UCSD-AML1 (cell line): ENCODE results near the gene TDRKH.

Experiments
- DNase-seq: peaks from one replicate; lab custom pipeline; 2025; ENCODE audit not compliant: unreplicated experiment; lab: John Stamatoyannopoulos, UW

The TDRKH gene, protein sequence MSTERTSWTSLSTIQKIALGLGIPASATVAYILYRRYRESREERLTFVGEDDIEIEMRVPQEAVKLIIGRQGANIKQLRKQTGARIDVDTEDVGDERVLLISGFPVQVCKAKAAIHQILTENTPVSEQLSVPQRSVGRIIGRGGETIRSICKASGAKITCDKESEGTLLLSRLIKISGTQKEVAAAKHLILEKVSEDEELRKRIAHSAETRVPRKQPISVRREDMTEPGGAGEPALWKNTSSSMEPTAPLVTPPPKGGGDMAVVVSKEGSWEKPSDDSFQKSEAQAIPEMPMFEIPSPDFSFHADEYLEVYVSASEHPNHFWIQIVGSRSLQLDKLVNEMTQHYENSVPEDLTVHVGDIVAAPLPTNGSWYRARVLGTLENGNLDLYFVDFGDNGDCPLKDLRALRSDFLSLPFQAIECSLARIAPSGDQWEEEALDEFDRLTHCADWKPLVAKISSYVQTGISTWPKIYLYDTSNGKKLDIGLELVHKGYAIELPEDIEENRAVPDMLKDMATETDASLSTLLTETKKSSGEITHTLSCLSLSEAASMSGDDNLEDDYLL

DNA sequence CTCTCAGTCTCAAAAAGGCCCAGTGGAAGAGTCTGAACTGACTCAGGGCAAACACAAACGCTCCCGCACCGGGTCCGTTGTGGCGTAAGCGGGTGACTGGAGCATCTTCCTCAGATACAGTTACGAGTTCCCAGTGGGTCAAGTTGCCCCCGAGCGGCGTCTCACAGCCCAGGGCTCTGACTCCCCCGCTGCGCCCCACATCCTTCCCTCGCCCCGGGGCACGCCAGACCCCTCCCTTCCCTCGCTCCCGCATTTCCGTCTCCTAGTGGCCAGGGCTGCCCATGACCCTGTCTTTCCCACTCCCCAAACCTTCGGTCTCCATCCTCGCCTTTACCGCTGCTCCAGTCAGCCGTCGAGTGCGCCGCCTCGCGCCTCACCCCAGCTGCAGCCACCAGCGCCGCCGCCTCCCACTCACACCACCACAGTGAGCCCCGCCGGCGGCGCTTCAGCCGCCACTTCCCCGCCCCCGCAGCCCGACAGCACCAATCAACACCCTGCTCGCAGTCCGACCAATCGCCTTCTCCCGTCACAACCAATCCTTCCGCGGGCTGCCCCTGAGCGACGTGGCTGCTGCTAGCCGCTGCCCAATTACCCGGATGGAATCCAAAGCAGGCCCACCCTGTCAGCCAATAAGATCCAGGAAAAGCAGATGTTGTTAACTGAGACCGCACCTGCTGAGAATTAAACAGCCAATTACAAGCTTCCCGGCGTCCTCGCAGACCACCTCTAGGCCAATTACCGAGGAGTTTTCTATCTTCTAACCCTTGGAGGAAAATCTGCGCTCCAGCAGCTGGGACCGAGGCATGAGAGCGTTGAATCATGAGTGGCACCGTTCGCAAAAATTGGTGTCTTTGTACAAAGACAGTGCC lies at the start of gene TDRKH:
TSS of gene TDRKH (minus strand) at position 430 of the 869 bp plus-strand sequence. CDS start 7,478 bp downstream, outside the sequence.
- peak; percentile 97 for DNase-seq

DNA sequence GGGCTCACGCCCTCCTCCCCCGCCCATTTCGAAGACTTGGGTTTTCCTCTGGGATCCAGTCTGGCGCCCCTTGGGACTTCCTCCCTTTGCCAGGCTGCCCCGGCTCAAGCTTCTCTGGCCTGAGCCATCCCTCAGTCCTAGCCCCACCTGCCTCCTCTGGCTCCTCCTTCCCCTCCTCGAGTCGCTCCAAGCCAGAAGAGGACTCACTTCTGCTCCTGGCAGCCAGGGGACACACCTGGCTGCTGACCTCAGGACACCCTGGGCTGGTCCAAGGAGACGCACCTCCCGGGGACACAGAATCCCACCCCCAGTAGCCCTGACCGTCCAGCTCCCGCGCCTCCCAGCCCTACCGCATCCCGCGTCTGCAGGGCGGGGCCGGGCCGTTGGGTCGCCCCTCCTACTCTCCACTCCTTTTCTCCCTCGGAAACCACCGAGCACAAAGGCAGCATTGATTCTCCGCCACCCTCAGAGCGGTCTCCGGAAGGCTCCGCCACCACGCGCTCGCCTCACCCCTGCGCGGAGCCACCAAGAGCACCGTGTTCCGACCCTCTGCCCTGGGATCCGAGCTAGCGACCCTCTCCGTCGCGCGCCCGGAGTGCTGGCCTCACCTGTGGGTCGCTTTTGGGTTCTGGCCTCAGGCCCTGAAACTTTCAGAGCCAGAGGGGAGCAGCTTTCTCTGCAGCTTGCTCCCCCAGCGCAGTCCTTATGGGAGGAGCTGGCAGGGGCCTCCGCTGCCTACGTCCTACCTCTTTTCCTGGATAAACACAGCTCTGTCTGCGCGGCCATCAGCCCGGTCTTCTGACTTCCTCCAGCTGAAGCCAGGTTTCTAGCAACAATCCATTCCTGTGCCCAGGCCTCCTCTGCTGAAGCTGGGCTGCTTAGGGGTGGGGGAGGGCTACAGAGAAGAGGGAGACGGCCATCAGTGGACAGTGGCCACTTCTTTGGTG lies 49.4 kb upstream of the TDRKH start, which contains the start of gene C2CD4D:
TSS of gene C2CD4D (minus strand) at position 364 of the 947 bp plus-strand sequence. CDS start 831 bp downstream, outside the sequence.
- DNase-seq = no peak

DNA sequence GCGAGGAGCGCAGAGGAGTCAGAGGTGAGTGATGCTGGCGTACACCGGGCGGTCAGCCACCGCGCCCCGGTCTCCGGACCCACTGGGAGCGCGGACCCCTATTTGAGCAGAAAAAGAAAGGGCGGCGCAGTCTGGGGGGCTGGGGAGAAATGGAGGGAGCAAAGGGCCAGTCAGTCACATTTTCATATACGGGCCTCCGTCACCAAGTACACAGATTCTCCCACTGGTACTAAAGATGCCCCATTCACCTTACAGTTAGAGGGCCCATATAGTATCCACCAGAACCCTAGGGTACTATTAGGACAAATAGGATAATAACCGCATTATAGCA lies 48.7 kb upstream of the TDRKH start:
- DNase-seq = no peak

DNA sequence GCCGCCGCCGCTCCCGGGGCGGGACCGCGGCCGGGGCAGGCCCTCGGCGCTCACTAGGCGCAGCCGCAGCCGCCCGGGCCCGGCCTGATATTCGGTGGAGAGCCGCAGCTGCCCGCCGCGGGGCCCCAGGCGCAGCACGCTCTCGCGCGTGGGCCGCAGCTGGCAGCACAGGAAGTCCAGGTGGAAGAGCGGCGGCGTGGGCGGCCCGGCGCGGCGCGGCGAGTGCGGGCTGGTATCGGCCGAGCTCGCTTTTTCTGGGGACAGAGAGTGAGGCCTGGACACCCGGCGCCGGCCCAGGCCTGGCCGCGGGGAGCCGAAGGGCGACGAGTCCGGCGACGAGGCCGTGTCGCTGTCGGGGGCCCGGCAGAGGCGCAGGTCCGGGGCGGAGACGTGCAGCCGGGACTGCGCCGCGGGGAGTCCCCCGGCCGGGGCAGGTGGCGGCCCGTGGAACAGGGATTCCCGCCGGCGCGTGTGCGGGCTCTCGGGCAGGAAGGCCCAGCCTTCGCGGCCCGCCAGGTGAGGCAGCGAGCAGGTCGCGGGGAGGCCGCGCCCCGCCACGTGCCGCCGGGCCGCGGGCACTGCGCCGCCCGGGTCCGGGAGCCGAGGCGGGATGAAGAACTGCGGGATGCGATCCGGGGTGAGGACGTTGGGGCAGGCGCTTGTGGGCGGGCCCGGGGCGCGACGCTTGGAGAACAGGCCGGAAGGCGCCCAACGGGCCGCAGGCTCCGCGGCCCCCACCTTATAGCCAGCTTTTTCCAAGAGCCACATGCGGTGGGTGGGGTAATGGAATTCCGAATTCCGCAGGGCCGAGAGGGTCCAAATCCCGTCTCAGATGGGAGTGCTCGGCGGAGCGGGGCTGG lies 48.2 kb upstream of the TDRKH start:
- no peak for DNase-seq

DNA sequence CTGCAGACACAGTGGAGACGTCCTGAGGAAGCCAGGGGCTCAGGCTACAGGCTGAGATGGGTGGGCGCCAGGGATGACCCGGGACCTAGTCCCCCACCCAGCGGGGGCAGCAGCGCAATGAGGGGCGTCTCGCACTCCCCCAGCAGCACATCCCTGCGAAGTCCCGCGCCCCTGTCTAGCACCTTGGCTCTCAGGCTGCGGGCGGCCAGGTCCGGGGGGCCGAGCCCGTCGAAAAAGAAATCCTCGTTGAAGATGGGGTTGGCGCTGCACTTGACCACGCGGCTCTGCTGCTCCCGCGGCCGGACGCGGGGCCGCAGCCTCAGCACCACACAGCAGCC lies 47.6 kb upstream of the TDRKH start:
- DNase-seq = no peak

DNA sequence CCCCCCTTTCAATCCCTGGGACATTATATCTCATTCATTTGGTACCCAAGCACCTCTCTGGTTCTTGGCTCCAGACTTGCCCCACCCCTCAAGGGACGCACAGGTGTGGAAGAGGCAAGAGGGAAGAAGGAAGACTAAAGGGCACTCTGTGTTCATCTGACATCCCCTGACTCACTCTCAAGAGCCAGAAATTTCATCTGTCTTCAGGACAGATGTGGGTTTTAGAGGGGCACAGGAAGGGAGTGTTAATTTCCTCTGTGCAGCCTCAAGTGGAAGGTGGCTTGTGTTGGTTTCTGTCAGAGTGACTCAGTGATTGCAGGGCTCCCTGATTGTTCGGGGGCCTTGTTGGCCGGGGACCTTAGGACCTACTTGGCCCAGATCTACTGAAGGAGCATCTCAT lies 46.9 kb upstream of the TDRKH start:
- no peak for DNase-seq

DNA sequence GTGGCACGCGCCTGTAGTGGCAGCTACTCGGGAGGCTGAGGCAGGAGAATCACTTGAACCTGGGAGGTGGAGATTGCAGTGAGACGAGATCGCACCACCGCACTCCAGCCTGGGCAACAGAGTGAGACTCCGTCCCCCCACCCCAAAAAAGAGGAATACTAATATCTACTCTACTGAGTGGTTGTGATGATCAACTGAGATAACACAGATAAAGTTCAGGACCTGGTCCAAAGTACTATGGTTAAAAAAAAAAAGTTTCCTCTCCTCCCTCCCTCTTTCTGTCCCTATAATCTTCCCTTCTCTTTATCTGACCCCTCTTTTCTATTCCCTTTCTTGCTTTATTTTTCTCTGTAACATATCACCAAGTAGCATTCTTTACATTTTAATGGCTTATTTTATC lies 45.3 kb upstream of the TDRKH start:
- DNase-seq = no peak

DNA sequence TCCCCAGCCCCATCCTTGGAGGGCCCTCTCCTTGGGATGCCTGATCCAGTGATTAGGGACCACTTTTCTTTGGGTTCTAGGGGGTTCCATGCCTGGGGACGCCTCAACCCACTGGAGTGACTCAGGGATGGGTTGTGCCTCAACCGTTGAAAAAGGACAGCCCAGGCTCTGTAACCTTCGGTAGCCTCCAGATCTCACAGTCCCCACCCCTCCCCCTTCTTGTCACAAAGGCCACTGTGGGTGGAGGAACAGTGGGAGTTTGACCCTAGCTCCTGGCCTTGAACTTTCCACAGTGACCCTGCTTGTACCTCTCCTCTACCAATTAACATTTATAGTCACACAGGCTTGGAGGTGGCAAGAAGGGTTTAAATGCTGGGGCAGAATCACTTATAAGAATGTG lies 43.9 kb upstream of the TDRKH start:
- no peak for DNase-seq

DNA sequence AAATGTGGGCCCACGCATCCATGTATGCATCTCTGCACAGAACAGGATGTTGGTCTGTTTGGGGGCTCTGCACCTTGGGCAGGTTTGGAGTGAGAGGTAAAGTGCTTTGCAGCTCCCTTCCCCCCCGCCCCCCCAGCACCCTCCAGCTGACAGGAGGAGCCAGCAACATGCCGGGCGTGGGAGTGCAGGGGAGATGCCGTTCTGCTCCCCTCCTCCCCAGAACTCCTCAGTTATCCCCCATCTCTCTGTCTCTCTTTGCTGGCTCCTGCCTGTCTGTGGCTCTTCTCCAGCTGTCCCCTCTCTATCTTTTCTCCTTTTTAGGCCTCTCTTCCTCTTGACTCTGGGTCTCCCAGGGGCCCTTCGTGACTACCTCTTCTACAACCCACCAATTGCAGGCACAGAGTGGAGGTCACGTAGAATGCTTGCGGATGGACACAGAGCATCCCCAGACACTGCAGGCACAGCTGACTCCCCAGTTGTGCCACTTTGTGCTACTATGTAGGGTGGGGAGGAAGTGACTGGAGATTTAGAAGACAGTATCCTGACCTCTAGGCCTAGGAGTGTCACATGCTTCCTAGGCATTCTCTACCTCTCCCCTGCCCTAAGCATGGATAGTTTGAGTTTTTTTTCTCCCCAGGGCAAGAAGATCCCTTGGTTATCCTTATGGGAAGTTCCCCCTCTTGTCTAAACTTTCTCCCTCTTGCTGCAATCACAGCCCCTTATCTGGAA lies 43.0 kb upstream of the TDRKH start:
- DNase-seq = no peak

DNA sequence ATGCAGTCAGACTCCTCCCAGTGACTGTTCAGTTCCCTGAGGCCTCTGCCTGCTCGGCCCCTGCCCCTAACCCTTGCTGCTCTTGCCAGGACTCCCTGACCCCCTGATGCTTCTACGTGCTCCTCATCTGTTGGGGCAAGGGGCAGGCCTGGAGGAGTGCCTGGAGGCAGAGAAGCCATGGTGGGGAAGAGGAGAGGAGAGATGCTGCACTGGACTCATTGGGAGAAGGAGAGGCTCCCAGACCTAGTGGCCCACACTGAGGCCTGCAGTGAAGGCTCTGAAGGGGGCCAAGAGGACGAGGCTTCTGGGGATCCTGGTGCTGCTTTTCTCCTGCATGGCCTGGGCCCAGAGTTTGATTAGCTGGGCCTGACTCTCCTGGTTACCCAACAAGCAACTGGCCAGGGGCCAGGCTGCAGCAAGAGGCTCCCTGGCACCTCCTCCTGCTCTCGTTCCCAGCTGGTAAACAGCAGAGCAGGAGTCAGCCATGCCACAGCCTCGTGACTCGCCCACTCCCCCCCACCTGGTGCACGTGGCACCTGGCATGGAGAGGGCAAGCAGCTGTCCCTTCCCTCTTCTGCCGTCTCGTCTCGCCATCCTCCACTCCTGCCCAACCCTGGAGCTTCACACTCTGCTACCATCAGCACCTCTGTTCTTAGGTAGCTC lies 42.1 kb upstream of the TDRKH start:
- no peak for DNase-seq

DNA sequence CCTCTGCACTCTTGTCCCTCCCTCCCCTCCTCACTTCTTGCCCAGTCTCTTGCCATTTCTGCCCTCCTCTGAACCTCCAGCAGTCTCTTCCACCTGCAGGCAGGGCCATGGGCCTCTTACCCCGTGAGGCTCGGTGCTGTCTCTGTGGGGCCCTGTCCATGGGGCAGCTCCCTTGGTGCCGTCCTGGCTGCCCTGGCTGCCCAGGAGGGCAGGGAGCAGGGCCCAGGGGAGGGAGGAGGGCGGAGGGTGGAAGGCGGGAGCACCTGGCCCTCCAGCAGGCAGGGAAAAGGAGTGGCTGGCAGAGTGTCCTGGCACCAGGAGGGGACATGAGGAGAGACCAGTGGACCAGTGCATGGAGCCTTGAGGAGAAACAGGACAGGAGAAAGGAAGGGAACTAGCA lies 41.3 kb upstream of the TDRKH start, which contains the start of gene RORC:
TSS of gene RORC (minus strand) at position 198 of the 400 bp plus-strand sequence. CDS start at position 160, 38 bp downstream.
- no peak for DNase-seq

DNA sequence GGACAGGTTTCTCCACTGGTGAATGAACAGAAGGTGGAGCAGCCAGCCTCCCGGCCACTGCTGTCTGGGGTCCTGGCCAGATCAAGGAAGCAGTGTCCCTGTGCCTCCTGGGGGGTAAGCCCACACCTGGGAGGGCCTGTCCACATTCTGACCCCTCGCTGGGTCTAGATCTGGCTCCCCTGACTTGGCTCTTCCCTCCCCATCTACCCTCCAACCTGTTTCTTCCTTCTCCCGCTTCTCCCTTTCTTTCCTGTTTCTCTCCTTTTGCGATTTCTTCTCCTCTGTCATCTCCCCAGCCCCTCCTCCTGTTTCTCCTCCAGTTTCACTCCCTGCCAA lies 40.9 kb upstream of the TDRKH start:
- no peak for DNase-seq

DNA sequence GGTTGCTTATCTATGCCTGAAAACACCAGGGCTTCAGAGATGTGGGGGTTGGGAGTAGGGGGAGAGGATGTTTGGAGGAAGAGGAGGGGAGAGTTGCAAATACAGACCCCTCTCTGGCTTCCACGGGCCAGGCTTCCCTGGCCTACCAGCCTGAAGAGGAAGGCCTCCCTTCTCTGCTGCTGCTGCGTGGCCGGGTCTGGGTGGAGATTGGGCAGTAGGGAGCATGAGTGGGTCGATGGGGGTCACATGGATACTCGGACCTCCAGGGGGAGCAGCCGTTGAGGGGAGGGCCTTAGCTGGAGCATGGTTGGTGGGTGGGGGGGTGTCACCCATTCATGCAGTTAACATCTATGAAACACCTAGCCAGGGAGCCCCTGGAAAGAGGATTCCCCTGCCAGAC lies 39.8 kb upstream of the TDRKH start:
- peak; percentile 40 for DNase-seq

DNA sequence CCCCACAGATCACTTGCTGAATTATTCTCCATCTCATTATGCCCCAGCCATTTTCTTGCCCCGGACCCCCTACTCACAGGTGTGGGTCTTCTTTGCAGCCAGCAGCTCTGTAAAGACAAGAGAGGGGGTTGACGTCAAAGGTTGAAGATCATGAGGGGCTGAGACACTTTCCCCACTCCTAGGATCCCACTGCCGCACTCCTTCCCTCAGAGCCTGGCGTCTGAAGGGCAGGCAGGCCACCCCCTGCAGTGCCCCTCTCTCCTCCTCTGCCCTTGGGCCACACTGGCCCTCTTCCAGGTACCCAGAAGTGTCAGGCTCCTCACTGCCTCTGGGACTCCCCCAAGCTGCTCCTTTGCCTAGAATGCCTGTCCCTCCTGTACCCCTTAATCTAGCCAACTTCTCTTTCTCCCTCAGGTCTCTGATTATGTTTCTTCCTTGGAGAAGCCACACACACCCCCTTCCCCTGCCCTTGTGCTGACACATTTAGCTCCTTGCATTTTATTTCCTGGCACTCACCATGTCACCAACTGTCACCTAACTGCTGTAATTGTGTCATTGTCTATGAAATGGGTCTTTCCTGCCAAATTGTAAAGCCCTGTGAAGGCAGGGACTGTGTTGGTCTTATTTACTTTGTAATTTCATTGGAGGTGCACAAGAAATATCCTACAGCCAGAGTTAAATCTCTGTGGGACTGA lies 39.2 kb upstream of the TDRKH start:
- no peak for DNase-seq

DNA sequence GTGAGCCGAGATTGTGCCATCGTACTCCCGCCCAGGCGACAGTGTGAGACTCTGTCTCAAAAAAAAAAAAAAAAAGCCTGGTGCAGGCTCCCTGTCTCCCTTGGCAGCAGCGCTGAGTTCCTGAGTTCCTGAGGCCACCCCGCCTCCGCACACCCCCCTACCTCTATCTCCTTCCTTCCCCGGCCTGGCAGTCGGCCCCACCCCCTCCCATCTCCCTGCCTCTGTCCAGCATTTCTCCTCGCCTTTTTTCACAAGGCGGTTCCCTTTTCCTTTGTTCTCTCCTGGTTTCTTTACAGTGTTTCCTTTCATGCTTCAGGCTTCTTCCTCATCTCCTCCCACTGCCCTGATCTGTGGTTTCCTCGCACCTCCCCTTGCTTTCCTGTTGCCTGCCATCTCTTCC lies 38.6 kb upstream of the TDRKH start:
- peak; percentile 83 for DNase-seq

DNA sequence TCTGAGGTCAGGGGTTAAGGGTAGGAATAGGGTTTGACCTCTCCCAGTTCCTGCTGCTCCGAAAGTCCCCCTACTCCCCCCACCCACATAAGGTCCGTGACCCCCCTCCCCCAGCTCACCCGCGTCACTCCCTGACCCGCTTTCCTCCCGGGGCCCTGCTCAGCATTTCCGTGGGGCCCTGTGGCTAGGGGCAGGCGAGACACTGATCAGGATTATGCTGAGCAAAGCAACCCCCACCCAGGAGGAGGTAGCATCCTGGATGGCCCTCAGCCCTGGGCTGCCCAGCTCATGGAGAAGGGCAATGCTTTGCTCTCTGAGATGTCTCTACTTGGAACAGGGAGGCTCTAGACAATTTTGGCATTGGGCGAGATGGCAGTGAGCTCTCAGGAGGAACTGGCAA lies 37.6 kb upstream of the TDRKH start:
- peak; percentile 35 for DNase-seq

DNA sequence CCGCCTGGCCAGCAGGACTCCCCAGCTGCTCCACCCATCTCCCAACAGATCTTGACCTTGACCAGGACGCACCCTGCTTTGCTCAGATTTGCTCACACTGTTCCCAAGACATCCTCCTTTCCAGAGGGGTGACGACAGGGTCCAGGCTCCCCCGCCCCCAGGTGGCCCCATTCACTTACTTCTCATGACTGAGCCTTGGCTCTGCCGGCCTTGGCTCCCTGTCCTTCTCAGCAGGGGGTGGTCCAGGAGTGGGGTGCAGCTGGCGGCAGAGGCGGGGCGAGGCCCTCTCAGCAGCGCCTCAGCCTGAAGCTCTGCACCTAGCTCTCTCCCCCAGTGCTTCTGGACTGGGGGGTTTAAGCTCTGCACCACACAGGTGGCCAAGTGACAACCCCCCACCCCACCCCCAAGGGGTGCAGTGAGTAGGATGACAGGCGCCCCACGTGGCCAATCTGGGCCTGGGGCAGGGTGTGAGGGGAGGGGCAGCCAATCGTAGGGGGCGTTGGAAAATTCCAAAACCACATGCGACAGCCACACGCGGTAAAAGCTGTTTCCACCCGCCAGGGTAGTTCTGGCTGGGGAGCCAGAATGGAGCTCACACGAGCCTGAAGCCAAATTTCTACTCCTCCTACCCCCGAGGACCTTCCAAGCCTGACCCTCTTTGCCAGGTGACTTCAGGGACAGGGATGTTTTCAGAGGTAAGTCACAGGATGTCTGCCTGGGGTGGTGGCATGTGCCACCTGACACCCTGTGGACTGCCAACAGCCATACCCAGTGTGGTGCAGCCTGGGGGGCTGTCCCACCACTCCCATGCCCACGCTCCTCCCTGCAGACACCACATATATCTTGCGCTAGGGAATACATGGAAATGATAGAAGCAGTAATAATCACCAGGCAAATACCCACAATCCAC lies 35.7 kb upstream of the TDRKH start:
- no peak for DNase-seq
